Liver (tissue), 9 donors: ENCODE measurements around the gene TRDN. TPM values are rescaled to one million over a fixed set of nuclear protein-coding genes. Genes with fewer than 3 reads are reported as not detected.

Experiments
- DNase-seq: peaks from one replicate; pipeline ENCODE4 v3.0.0-alpha.2; 2017; ENCODE audit warnings: low spot score
- H3K27ac ChIP-seq, 2 donors: one replicate each; pipeline ENCODE4 v1.7.0; 2013; ENCODE audit warnings: inconsistent platforms in 2 of 2, low read length in 2 of 2, control low read depth in 1 of 2, low read depth in 1 of 2, mild to moderate bottlenecking in 1 of 2
- H3K27me3 ChIP-seq, 4 donors: one replicate each; pipeline versions ENCODE4 v1.6.1 to v1.7.0; 2013; ENCODE audit warnings: low read length in 3 of 4, inconsistent platforms in 1 of 4, mild to moderate bottlenecking in 1 of 4, moderate library complexity in 1 of 4; ENCODE audit not compliant: control insufficient read depth in 4 of 4, insufficient read depth in 4 of 4
- H3K36me3 ChIP-seq, 4 donors: one replicate each; pipeline versions ENCODE4 v1.6.1 to v1.7.0; 2013; ENCODE audit warnings: low read length in 3 of 4, mild to moderate bottlenecking in 3 of 4, low read depth in 1 of 4, moderate library complexity in 1 of 4; ENCODE audit not compliant: control insufficient read depth in 4 of 4, insufficient read depth in 3 of 4
- H3K4me1 ChIP-seq, 4 donors: one replicate each; pipeline versions ENCODE4 v1.6.1 to v1.7.0; 2013; ENCODE audit warnings: low read length in 3 of 4, mild to moderate bottlenecking in 3 of 4, moderate library complexity in 1 of 4; ENCODE audit not compliant: control insufficient read depth in 4 of 4, insufficient read depth in 4 of 4
- H3K4me3 ChIP-seq, 3 donors: one replicate each; pipeline versions ENCODE4 v1.6.1 to v1.7.0; 2013; ENCODE audit warnings: low read length in 3 of 3, control low read depth in 1 of 3, low read depth in 1 of 3, mild to moderate bottlenecking in 1 of 3
- H3K9ac ChIP-seq, 2 donors: one replicate each; pipeline ENCODE4 v1.7.0; 2013; ENCODE audit warnings: low read length in 2 of 2, mild to moderate bottlenecking in 2 of 2, moderate library complexity in 2 of 2, control low read depth in 1 of 2, low read depth in 1 of 2
- H3K9me3 ChIP-seq, 4 donors: one replicate each; pipeline versions ENCODE4 v1.6.1 to v1.7.0; 2013; ENCODE audit warnings: low read length in 3 of 4; ENCODE audit not compliant: control insufficient read depth in 4 of 4
- ATF3 ChIP-seq: IDR thresholded peaks from 2 replicates; pipeline ENCODE4 v1.6.1; 2016; ENCODE audit warnings: antibody characterized with exemption
- CTCF ChIP-seq: fragments of 150-350 bp; IDR thresholded peaks from 2 replicates; pipeline ENCODE4 v1.5.1; 2017; ENCODE audit warnings: improper control_type of control experiment, low read depth, low read length; ENCODE audit not compliant: missing input control
- EGR1 ChIP-seq, 2 donors: IDR thresholded peaks; 2 replicates each; pipeline ENCODE4 v1.6.1; 2016 to 2018; ENCODE audit warnings: antibody characterized with exemption in 2 of 2, low read depth in 2 of 2
- FOXA1 ChIP-seq: IDR thresholded peaks from 2 replicates; pipeline ENCODE4 v1.6.1; 2016; ENCODE audit warnings: antibody characterized with exemption
- FOXA2 ChIP-seq: IDR thresholded peaks from 2 replicates; pipeline ENCODE4 v1.6.1; 2016; ENCODE audit warnings: antibody characterized with exemption
- GABPA ChIP-seq, 2 donors: IDR thresholded peaks in 1 of 2; conservative IDR thresholded peaks in 1 of 2; 2 replicates each; pipeline ENCODE4 v1.6.1; 2016; ENCODE audit warnings: antibody characterized with exemption in 2 of 2, mild to moderate bottlenecking in 1 of 2, moderate library complexity in 1 of 2
- HNF4A ChIP-seq, 2 donors: conservative IDR thresholded peaks; 2 replicates each; pipeline ENCODE4 v1.6.1; 2016; ENCODE audit warnings: antibody characterized with exemption in 2 of 2, mild to moderate bottlenecking in 2 of 2
- HNF4G ChIP-seq: IDR thresholded peaks from 2 replicates; pipeline ENCODE4 v1.6.1; 2016; ENCODE audit warnings: antibody characterized with exemption
- JUND ChIP-seq, 2 donors: IDR thresholded peaks; 2 replicates each; pipeline ENCODE4 v1.6.1; 2016; ENCODE audit warnings: antibody characterized with exemption in 2 of 2
- MAX ChIP-seq: IDR thresholded peaks from 2 replicates; pipeline ENCODE4 v1.6.1; 2016; ENCODE audit warnings: antibody characterized with exemption
- NR2F2 ChIP-seq: IDR thresholded peaks from 2 replicates; pipeline ENCODE4 v1.6.1; 2016; ENCODE audit warnings: antibody characterized with exemption
- REST ChIP-seq: IDR thresholded peaks from 2 replicates; pipeline ENCODE4 v1.6.1; 2016; ENCODE audit warnings: antibody characterized with exemption, mild to moderate bottlenecking
- RXRA ChIP-seq, 2 donors: IDR thresholded peaks; 2 replicates each; pipeline ENCODE4 v1.6.1; 2017 to 2018; ENCODE audit warnings: antibody characterized with exemption in 2 of 2, mild to moderate bottlenecking in 1 of 2
- SP1 ChIP-seq: IDR thresholded peaks from 2 replicates; pipeline ENCODE4 v1.6.1; 2018; ENCODE audit warnings: antibody characterized with exemption, mild to moderate bottlenecking
- TAF1 ChIP-seq: conservative IDR thresholded peaks from 2 replicates; pipeline ENCODE4 v1.6.1; 2016; ENCODE audit warnings: antibody characterized with exemption, mild to moderate bottlenecking
- YY1 ChIP-seq: IDR thresholded peaks from 2 replicates; pipeline ENCODE4 v1.6.1; 2016; ENCODE audit warnings: antibody characterized with exemption, mild to moderate bottlenecking
- ZBTB33 ChIP-seq: IDR thresholded peaks from 2 replicates; pipeline ENCODE4 v1.6.1; 2016; ENCODE audit warnings: antibody characterized with exemption
- WGBS: extraction: QIAGEN DNeasy Blood & Tissue Kit; methylation state at CpG from one replicate; pipeline ENCODE4 v1.1.7; 2013; 5-methylcytosine and 5-hydroxymethylcytosine counted together
- polyA plus RNA-seq, 2 donors: library from polyadenylated mRNA; stranded (reverse) in 1 of 2; unstranded in 1 of 2; fragments of 200-250 nt in 1 of 2; fragments of >200 nt in 1 of 2; fragmentation: Nextera tagmentation in 1 of 2; extraction: Ambion mirVana in 1 of 2; gene quantifications; one replicate each; pipeline versions ENCODE4 v1.2.1 to v1.2.3, GENCODE V29; 2013 to 2015
- total RNA-seq, 2 donors: library from RNA; depleted of rRNA; stranded (reverse); fragments of >200 nt; gene quantifications; one replicate each; pipeline ENCODE4 v1.2.3, GENCODE V29; 2014
- donor health status: healthy.
- donor health status: healthy.
- donor health status: healthy.
- donor health status: healthy.
- donor health status: healthy.

TRDN gene
- total and polyA plus RNA-seq, 4 donors: 0.08 to 0.79 TPM; not detected in 2

GRCh38 chr6:123681957-123682462 is 45.3 kb upstream of the TRDN start:
- WGBS: 57% methylated on average over 1 of the region's 1 CpG
- Histone ChIP-seq H3K36me3 (no peaks in the 10 kb centered on the region), H3K9me3 (no peaks in the 10 kb centered on the region), H3K9ac (no peak overlapping the region), H3K4me3 (no peak overlapping the region), H3K27ac (no peak overlapping the region), H3K27me3 (no peaks in the 10 kb centered on the region), H3K4me1 (no peaks in the 10 kb centered on the region)
- TF ChIP-seq NR2F2 (no peak), REST (no peak), CTCF (no peak), ZBTB33 (no peak), EGR1 (IDR thresholded peaks at IDR 0.05; ENCODE audit: low read depth in 2 of 2) (no peak)
- no peak for DNase-seq

- no peaks in the 10 kb centered on the region for H3K27me3 ChIP-seq
- H3K9ac ChIP-seq: no peak overlapping the region
- H3K27ac ChIP-seq: no peak overlapping the region
- TF ChIP-seq HNF4A (conservative IDR thresholded peaks at IDR 0.05): no peak
- DNase-seq: no peak
- H3K9me3 ChIP-seq: no peaks in the 10 kb centered on the region
- WGBS: 69% methylated on average over 4 of the region's 4 CpGs
- no peaks in the 10 kb centered on the region for H3K4me1 ChIP-seq
- H3K36me3 ChIP-seq: no peaks in the 10 kb centered on the region
- no peak overlapping the region for H3K4me3 ChIP-seq
Measured at GRCh38 chr6:123677897-123678296, 41.1 kb upstream of the TRDN start.

GRCh38 chr6:123676793-123677192 is 40.0 kb upstream of the TRDN start:
- no peak overlapping the region for H3K4me3 ChIP-seq
- TF ChIP-seq TAF1: no peak
- TF ChIP-seq RXRA (IDR thresholded peaks at IDR 0.05): no peak
- no peak for TF ChIP-seq JUND (IDR thresholded peaks at IDR 0.05)
- TF ChIP-seq HNF4G: no peak
- no peak for TF ChIP-seq ATF3
- TF ChIP-seq GABPA (IDR thresholded peaks at IDR 0.05 in 1 of 2, conservative IDR thresholded peaks at IDR 0.05 in 1 of 2): no peak
- TF ChIP-seq FOXA1: no peak
- no peak for TF ChIP-seq EGR1 (IDR thresholded peaks at IDR 0.05; ENCODE audit: low read depth in 2 of 2)
- no peak for TF ChIP-seq YY1
- no peak for TF ChIP-seq NR2F2
- TF ChIP-seq FOXA2: no peak
- no peak for TF ChIP-seq SP1
- TF ChIP-seq MAX: no peak
- TF ChIP-seq ZBTB33: no peak
- no peaks in the 10 kb centered on the region for H3K36me3 ChIP-seq
- H3K4me1 ChIP-seq: no peaks in the 10 kb centered on the region
- no peaks in the 10 kb centered on the region for H3K9me3 ChIP-seq
- no peak for DNase-seq
- H3K27me3 ChIP-seq: no peaks in the 10 kb centered on the region
- no peak overlapping the region for H3K27ac ChIP-seq
- WGBS: 82% methylated on average over 1 of the region's 1 CpG
- H3K9ac ChIP-seq: no peak overlapping the region
